Activated effector memory CD4-positive, alpha-beta T cell treated with Interleukin-2 at 50 U/mL for 16 hours (primary cell): ENCODE results near the gene PPP1R27.

ENCODE experiments used
- DNase-seq: peaks from one replicate; pipeline ENCODE4 v3.0.0-alpha.2; 2020

The PPP1R27 gene

GRCh38 chr17:81819708-81820107 is 15.1 kb downstream of the PPP1R27 start:
- DNase-seq = no peak

- no peak for DNase-seq
Observed at GRCh38 chr17:81817758-81818147, 17.1 kb downstream of the PPP1R27 start.

- no peak for DNase-seq
Observed at GRCh38 chr17:81815646-81815986, 19.2 kb downstream of the PPP1R27 start.

GRCh38 chr17:81814748-81815645 is 19.9 kb downstream of the PPP1R27 start:
- DNase-seq = no peak

- no peak for DNase-seq
Observed at GRCh38 chr17:81813861-81814683, 20.8 kb downstream of the PPP1R27 start.

- DNase-seq = no peak
Observed at GRCh38 chr17:81813371-81813684, 21.5 kb downstream of the PPP1R27 start.

- DNase-seq = no peak
Observed at GRCh38 chr17:81812571-81813370, 22.1 kb downstream of the PPP1R27 start.

GRCh38 chr17:81811705-81812570 is 22.9 kb downstream of the PPP1R27 start:
- no peak for DNase-seq

- no peak for DNase-seq
Observed at GRCh38 chr17:81810892-81811704, 23.8 kb downstream of the PPP1R27 start.

GRCh38 chr17:81810476-81810875 is 24.4 kb downstream of the PPP1R27 start:
- DNase-seq = no peak

- no peak for DNase-seq
Observed at GRCh38 chr17:81809556-81809998, 25.3 kb downstream of the PPP1R27 start.

GRCh38 chr17:81808778-81809555 is 25.9 kb downstream of the PPP1R27 start:
- no peak for DNase-seq

- no peak for DNase-seq
Observed at GRCh38 chr17:81807839-81808238, 27.0 kb downstream of the PPP1R27 start.

GRCh38 chr17:81807210-81807719 is 27.6 kb downstream of the PPP1R27 start:
- DNase-seq = no peak

GRCh38 chr17:81806461-81807209 is 28.2 kb downstream of the PPP1R27 start:
- DNase-seq = no peak

- DNase-seq = no peak
Observed at GRCh38 chr17:81805707-81806460, 29.0 kb downstream of the PPP1R27 start.

- no peak for DNase-seq
Observed at GRCh38 chr17:81804559-81805399, 30.1 kb downstream of the PPP1R27 start.
